LHCN-M2 (cell line): ENCODE results near the gene ASCL4. TPM values are rescaled to one million over a fixed set of nuclear protein-coding genes. Genes with fewer than 3 reads are reported as not detected.
A peak's percentile ranks its signal among the peaks of the same experiment; 100 is the strongest.

Source experiments
- DNase-seq: peaks from one replicate; pipeline ENCODE4 v3.0.0-alpha.2; 2012; ENCODE audit warnings: low read depth
- total RNA-seq: library from RNA; depleted of rRNA; stranded (reverse); fragments of >200 nt; gene quantifications from 2 replicates; pipeline ENCODE4 v1.2.3, GENCODE V29; 2014

ASCL4 gene
- total RNA-seq, 1 experiment from 2014 or later, result not detected

- DNase-seq, result no peak
These were observed 4.0 kb downstream of the ASCL4 start for GRCh38 chr12:107778383-107779025.

DNA sequence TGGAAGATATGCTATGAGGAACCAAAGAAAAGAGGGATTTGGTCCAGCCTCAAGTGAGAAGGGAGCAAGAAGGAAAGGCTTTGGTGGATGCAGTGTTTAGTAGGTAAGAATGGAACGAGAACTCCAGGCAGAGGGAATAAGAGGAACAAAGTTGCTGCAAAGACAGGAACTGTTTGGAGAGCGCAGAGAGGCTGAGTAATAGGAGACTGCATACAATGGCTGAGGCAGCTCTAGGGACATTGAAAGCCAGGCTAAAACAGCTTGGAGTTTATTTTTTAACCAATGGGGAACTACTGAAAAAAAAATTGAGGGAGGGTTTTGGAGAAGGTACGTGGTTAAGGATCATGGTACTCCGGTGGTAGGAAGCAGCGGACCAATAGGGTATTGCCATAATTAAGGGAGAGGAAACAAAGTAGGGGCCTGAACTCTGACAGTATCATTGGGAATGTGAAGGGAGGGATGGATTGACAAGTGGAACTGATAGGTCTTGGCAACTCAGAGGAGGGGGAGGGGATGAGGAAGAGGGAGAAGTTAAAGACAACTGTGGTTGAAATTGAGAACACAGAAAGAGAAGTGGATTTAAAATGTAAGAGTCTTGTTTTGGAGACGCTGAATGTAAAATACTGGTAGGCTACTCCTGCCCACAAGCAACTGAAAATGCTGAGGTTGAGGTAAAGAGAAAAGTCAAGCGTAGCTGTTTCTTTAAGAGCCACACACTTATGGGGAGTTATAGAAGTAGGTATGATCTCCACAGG, 4.8 kb downstream of the ASCL4 start:
- no peak for DNase-seq

GRCh38 chr12:107780298-107780697, 5.8 kb downstream of the ASCL4 start:
- no peak for DNase-seq

DNA sequence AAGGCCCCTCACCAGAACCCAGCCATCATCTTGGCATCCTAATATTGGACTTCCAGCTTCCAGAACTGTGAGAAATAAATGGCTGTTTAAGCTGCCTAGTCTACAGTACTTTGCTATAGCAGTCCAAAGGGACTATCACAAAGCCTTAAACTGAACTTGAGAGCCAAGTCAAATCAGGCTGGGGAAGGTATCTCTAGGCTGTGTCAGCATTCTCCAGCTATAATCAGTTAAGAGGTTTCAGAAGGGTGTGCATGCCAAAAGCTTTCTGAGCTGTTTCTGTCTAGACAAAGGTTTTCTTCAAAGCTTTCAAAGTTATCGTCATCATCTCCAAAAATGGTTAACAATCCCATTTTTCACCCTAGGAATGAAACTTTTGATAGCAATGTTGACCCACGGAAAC, 7.6 kb downstream of the ASCL4 start:
- DNase-seq, result no peak

DNA sequence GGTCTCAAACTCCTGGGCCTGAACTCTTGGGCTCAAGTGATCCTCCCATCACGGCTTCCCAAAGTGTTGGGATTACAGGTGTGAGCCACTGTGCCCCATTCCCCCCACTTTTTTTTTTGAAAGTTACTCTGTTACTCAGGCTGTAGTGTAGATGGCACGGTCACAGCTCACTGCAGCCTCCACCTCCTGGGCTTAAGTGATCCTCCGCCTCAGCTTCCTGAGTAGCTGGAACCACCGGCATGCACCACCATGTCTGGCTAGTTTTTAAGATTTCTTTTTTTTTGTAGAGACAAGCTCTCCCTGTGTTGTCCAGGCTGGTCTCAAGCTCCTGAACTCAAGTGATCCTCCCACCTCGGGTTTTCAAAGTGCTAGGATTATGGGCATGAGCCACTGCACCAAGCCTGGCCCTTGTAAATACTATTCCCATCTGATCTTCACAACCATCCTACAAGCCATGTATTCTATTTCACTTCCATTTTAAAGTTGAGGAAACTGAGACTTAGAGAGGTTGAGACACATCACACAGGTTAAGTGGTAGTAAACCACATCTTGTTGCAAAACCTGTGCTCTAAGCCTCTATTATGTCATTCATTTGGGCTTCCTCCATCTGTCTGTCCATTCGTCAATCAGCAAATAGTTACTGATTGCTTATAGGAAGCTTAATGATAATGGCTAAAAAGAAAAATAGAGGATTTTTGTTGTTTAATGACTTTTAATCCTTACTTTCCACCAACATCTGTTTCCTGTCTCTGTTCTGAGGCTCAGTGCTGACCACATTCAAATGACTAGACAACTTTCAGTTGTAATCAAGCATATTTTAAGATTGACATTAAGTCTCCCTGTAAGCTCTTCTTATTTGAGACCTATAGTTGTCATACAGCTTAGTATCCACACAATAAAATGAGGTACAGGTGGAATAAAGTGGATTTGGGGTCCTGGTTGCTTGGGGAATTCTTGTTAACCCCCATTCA, 9.2 kb downstream of the ASCL4 start:
- DNase-seq, result no peak

DNA sequence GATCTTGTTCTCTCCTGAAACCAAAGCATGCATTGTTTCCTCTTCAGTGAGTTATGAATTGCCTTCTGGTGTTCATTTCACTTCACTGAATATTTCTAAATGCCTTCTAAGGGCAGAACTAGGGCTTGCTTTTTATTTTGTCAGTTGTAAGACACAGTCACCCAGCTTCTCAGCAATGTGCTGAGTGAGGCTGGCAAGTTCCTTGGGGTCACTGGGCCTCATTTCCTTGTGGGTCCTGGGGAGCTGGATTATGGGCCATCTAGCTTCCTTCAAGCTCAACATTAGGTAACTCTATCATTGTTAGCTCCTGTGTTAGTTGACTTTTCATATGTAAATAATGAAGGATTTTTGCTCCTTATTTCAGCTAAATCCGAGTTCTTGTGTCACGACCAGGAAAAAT, 13.8 kb downstream of the ASCL4 start:
- DNase-seq, result no peak

- no peak for DNase-seq
These were observed 14.4 kb downstream of the ASCL4 start for GRCh38 chr12:107788690-107789458.

DNA sequence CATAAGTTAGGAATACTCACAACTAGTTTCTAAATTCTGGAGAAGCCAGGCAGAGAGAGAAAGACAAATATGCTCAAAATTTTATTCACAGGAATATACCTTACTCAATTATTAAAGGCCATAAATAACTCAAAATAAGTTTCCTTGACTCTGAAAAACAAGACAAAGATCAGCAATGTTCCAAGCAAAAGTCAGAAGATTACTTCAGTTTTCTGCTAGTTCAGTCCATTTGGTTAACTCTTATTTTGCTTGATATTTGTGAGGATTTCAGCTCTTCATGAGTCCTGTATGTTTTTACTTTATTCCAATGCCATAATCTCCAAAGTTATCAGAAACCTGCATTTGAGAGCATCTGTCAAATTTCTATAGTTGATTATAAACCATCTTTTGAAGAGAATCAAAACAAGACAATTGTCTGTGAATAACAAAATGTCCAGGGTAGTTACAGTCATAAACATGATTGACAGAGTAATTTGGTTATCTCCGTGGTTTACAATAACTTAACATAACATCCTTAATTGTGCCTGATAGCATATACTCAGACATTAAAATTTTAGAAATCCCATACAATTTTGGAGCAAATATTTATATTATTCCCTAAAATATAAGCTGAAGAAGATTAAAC, 17.1 kb downstream of the ASCL4 start:
- DNase-seq, result no peak

GRCh38 chr12:107794451-107794850, 19.9 kb downstream of the ASCL4 start:
- DNase-seq, result no peak

DNA sequence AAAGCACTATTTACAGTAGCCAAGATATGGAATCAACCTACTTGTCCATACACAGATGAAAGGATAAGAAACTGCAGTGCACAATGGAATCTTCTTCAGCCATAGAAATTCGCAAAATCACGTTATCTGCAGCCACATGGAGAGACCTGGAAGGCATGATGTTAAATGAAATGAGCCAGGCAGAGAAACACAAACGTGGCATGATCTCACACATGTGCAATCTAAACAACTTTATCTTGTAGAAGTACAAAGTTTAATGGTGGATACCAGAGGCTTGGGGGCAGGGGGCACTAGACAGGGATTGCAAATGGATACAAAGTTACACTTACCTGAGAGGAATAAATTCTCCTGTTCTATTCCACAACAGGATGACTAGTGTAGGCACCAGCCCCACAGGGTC, 24.1 kb downstream of the ASCL4 start:
- DNase-seq, result no peak

GRCh38 chr12:107801150-107801549, 26.6 kb downstream of the ASCL4 start:
- DNase-seq, result peak; percentile 2

DNA sequence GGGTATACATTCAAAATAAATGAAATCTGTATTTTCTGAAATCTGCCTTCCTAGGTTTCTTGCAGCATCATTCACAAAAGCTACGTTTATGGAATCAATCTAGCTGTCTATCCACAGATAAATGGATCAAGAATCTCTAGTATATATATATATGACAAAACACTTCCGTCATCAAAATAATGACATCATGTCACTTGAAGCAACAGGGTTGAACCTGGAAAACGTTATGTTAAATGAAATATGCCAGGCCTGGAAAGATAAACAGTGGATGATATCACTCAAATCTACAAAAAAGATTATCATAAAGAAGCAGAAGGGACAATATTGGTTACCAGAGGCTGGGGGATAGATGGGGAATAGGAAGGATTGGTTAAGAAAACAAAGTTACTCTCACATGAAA, 28.6 kb downstream of the ASCL4 start:
- no peak for DNase-seq

- DNase-seq, result no peak
These were observed 31.1 kb downstream of the ASCL4 start for GRCh38 chr12:107805488-107806180.

DNA sequence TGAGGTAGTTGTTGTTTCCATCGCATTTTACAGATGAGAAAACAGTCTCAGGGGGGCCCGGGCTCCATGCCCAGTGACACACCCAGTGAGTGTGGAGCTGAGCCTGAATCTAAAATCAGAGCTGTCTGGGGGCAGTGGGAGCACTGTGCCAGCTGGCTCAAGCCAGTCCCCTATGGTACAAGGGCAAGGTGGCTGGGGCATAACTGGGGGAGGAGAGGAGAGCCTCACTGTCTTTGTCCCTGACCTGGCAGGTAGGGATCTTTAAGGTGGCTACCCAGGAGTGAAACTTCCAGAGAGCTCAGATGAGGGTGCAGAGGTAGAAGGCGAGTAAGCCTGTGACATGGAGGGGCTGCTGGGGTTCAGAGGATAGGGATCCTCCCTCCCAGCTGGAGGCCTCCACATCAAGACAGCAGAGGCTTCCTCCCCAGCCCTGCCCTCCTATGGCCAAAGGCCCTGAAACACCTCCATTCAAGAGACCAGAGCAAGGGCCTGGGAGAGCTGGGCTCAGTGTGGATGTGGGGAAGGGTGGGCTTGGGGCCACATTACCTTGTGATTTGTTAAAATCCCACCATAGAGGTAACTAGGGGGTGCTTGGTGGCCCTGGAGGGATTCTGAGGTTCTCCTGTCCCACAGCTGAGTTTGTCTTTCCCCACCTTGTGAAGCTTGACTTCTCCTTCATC, 33.1 kb downstream of the ASCL4 start:
- DNase-seq, result no peak

DNA sequence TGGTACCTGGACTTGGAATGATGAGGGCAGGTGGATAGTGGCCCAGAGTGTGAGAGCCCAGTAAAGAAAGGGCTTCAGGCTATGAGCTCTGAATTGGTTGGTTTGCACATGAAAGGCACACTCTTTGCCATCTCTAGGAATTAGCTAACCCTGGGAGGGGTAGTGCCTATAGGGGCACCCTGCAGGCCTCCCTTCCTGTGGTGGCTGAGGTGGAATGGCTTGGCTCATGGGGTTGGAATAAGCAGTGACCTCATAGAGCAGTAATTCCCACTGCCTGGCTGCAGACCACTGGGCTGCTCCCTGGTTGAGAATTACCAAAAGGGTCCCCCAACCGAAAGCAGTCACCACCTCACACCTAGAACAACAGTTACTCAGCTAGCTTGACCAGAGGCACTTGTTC, 42.7 kb downstream of the ASCL4 start:
- DNase-seq, result no peak

- peak; percentile 22 for DNase-seq
These were observed 44.5 kb downstream of the ASCL4 start for GRCh38 chr12:107818984-107819383.

DNA sequence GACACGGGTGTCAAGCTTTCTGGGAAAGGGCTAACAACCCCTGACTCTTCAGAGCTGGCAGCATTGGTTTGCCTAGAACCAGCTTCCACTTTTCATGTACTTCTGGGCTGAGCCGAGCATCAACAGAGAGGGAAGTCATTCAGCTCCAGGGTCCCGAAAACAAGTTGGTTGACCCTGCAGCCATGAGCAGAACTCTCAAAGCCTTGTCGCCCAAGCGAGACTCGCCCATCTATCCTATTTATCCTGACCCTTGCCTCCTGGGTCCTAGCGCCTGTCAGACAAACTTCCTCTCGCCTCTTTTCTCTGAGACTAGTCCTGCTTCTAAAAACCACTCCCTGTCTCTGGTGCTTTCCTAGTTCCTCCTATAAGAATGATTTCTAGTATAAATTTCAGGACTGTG, 47.9 kb downstream of the ASCL4 start:
- no peak for DNase-seq
